Measurements from ENCODE around the gene CBX4. TPM values are rescaled to one million over a fixed set of nuclear protein-coding genes. Genes with fewer than 3 reads are reported as not detected.

CBX4 gene
- total RNA-seq, 1 donor, result 8.3 TPM

DNA sequence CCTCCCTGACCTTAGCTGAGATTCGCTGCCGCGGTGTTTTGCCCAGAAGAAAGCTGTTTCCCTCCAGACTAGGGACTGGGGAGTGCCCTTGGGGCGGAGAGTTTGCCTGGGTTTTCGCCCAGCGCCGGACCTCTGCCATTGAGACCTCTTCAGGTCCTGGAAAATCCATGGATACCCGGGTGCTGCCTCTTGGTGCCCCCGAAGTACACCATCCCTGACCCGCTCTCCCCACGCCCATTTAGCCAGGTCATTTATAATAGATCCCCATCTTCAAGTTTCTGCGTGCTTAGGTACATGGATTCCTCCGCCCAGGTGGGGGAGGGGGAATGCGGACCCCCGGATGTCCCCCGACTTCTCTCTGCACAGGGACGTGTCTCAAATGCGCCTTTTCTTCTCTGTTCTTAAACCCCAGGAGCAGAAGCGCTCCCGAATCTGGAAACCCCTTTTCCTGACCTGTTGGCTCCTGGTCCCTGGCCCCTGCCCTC lies 27.3 kb downstream of the CBX4 start:
- H3K4me3 ChIP-seq (ENCODE audit: low read depth, low read length), result no peak overlapping the region
- TF ChIP-seq, protein P1, sequence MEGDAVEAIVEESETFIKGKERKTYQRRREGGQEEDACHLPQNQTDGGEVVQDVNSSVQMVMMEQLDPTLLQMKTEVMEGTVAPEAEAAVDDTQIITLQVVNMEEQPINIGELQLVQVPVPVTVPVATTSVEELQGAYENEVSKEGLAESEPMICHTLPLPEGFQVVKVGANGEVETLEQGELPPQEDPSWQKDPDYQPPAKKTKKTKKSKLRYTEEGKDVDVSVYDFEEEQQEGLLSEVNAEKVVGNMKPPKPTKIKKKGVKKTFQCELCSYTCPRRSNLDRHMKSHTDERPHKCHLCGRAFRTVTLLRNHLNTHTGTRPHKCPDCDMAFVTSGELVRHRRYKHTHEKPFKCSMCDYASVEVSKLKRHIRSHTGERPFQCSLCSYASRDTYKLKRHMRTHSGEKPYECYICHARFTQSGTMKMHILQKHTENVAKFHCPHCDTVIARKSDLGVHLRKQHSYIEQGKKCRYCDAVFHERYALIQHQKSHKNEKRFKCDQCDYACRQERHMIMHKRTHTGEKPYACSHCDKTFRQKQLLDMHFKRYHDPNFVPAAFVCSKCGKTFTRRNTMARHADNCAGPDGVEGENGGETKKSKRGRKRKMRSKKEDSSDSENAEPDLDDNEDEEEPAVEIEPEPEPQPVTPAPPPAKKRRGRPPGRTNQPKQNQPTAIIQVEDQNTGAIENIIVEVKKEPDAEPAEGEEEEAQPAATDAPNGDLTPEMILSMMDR (IDR thresholded peaks at IDR 0.05; ENCODE audit: insufficient read depth, low read length), result no peak

DNA sequence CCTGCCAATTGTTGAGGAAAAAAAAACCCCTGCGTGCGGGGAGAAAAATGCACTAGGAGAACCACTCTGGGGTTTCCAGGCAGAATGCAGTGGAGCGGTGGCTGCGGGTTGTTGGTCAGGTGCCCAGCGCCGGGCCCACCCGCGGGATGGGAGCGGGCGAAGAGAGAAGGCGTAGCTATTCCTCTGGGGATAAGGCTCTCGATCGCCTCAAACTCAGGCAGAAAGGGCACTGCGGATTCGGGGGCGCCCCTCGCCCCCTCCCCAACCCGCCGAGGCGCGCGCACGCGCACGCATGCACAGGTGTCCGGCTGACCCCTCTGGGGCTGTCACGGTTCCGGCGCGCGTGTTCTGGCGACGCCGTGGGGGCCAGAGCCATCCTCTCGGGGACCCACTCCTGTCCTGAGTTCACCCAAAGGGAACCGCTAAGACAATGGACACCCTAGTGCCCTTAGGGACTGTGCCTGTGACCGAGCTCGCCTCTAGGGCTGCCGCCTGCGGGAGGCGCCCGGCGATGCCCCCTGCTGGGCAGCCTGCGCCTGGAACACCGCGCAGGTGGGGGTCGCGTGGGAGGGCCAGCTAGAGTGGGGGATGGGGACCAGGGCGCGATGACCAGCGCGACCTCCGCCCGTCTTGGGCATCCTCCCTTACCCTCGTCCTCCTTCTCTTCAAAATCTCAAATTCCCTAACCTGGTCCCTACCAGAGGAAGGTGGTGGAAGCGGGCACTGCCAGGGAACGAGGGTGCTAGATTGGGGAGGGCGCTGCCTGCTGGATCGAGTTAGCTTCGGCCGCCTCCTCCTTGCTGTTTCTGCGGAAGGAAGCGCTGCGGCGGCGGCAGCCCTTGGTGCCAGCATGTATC lies 28.0 kb downstream of the CBX4 start:
- no peak for DNase-seq (ENCODE audit: low read depth)
- no peak overlapping the region for H3K4me3 ChIP-seq (ENCODE audit: low read depth, low read length)
- TF ChIP-seq, protein P1 (IDR thresholded peaks at IDR 0.05; ENCODE audit: insufficient read depth, low read length), result peak; percentile 46

More for the DNA sequence above, 27.3 kb downstream of the CBX4 start:
- no peak for DNase-seq (ENCODE audit: low read depth)

DNA sequence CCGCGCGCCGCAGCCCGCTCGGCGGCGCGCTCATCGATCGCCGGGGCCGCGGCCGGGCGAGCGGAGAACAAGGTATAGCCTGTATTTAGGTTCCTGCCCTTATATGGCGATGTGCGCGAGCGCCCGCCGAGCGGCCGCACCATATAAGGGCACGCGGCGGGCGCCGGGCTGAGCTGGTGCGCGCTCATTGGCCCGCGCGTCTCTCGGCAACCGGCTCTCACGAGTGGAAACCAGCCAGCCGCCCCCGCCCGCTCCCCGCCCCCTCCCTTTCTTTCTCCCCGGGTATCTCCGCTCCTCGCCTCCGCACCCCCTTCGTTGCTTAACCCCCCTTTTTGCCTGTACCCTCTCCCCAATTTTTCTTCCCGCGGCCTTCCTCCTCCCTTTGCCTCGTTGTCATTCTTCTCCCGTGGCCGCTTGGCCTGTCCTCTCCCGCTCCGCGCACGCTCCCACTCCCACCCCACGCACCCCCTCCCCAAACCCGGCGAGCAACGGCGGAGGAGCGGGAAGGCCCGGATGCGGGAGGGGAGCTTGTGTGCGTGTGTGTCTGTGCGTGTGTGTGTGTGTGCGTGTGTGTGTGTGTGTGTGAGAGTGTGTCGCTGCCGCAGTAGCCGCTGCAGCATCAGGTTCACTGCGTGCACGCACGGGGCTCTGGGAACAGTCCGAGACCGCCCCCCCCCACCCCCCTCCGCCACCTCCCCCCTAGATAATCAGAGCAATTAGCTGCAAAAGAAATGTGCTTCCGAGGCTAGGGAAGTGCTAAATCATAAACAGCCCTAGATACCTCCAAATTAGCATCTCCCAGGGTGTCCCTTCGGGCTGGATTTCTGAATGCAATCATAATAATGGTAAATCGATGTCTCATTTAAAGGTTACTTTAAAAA lies 28.9 kb downstream of the CBX4 start:
- DNase-seq (ENCODE audit: low read depth), result peak; percentile 41
- TF ChIP-seq, protein P1 (IDR thresholded peaks at IDR 0.05; ENCODE audit: insufficient read depth, low read length), result no peak
- no peak overlapping the region for H3K4me3 ChIP-seq (ENCODE audit: low read depth, low read length)

DNA sequence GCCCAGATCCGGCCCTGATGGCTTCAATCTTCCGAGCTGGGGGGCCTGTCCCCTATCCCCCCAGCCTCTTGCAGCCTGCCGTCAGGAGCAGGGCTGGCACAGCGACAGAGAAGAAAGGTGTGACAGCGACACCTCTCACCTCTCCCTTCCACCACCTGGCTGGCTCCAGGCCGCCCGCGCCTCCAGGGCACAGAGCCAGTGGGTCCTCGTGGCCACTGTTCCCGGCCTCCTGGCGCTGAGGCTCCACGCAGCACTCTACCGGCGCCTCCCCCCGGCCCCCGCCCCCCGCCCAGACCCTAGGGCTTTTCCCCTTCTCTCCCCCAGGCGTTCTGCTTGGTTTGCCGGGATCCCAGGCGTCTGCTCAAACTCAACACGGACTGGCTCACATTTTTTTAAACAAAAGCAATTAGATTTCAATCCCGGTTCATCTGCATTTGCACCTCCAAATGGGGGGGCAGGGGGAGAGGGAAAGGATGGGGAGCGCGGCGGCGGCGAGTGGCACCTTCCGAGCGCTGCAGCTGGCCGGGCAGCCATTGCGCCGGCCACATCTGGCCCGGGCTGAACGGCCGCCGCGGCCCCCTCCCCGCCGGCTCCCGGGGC lies 29.6 kb downstream of the CBX4 start:
- no peak overlapping the region for H3K4me3 ChIP-seq (ENCODE audit: low read depth, low read length)
- TF ChIP-seq, protein P1 (IDR thresholded peaks at IDR 0.05; ENCODE audit: insufficient read depth, low read length), result no peak
- no peak for DNase-seq (ENCODE audit: low read depth)

DNA sequence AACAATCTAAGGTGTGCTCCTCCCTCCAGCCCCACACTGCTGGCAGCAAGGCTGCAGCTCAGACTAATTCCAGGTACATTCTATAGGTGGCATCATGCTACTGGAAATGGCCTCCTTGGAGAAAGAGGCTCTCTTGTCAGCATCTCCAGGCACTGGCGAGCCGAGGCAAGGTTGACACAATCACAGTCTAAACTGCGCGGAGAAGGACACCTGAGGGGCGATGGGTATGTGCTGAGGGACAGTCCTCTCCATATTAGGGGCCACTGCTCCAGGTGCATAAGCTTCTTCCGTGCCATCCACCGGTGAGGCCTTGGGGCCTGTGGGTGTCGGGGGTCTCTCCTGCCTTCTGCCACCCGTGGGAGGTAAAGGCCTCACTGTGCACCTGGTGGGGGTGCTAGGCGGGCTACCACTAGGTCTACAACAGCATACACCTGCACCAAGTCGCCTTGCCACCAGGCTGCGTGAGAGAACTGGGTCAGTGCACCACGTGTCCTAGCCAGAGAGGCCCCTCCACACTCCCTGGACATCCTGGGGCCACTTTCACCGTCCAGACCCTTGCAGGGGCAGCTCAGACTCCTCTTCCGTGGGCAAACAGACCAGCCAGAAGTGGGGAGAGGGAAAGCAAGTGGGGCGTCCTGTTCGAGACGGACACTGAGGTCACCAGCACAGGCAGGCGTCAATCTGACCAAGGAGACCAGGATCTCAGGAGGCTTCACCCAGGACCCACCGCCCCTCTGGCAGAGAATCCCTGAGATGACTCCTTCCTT lies 30.3 kb downstream of the CBX4 start:
- no peak overlapping the region for H3K4me3 ChIP-seq (ENCODE audit: low read depth, low read length)
- TF ChIP-seq, protein P1 (IDR thresholded peaks at IDR 0.05; ENCODE audit: insufficient read depth, low read length), result no peak
- no peak for DNase-seq (ENCODE audit: low read depth)

All from fibroblast of the aortic adventitia (primary cell).